Prostate gland (tissue), 2 donors: ENCODE measurements around the gene GNG13.

Source experiments
- POLR2A ChIP-seq: fragments of 450-650 bp; IDR thresholded peaks from one replicate; pipeline ENCODE4 v1.6.1; 2016; ENCODE audit warnings: antibody characterized with exemption, mild to moderate bottlenecking
- TF ChIP-seq, protein P1 (sequence below), 4 experiments: fragments of 200-600 bp in 2 of 4; fragments of 450-650 bp in 2 of 4; sonication (generic) in 2 of 4; IDR thresholded peaks; 1 replicate in 3 of 4; 2 replicates in 1 of 4; pipeline ENCODE4 v1.5.1; 2016 to 2019; ENCODE audit warnings: antibody characterized with exemption in 4 of 4, mild to moderate bottlenecking in 2 of 4, moderate library complexity in 2 of 4

DNA sequence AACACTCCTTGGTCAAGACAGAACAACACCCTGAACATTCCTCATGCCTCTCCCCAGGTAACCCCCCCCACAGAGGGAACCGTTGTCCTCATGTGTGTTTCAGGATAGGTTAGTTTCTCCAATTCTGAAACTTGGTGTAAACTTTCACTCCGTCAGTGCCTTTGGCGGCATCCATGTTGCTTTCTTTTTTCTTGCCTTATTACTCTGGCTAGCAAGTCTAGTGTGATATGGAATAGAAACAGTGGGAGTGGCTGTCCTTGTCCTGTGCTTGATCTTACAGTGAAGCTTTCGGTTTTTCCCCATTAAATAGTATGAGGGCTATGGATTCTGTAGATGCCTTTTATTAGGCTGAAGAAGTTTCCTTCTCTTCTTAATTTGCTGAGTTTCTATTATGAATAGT is 35.7 kb upstream of the GNG13 start:
- TF ChIP-seq, protein P1, sequence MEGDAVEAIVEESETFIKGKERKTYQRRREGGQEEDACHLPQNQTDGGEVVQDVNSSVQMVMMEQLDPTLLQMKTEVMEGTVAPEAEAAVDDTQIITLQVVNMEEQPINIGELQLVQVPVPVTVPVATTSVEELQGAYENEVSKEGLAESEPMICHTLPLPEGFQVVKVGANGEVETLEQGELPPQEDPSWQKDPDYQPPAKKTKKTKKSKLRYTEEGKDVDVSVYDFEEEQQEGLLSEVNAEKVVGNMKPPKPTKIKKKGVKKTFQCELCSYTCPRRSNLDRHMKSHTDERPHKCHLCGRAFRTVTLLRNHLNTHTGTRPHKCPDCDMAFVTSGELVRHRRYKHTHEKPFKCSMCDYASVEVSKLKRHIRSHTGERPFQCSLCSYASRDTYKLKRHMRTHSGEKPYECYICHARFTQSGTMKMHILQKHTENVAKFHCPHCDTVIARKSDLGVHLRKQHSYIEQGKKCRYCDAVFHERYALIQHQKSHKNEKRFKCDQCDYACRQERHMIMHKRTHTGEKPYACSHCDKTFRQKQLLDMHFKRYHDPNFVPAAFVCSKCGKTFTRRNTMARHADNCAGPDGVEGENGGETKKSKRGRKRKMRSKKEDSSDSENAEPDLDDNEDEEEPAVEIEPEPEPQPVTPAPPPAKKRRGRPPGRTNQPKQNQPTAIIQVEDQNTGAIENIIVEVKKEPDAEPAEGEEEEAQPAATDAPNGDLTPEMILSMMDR (IDR thresholded peaks at IDR 0.05) = no peak
- TF ChIP-seq POLR2A = no peak
